Astrocyte (in vitro differentiated cells and primary cell): Measurements from ENCODE around the gene PCDHGB1.

Experiments
- EZH2 ChIP-seq: IDR thresholded peaks from 2 replicates; pipeline ENCODE4 v1.6.1; 2012; ENCODE audit warnings: mild to moderate bottlenecking, low read length, inconsistent platforms; ENCODE audit not compliant: insufficient read depth
- TF ChIP-seq, protein P1 (sequence below): IDR thresholded peaks from 2 replicates; pipeline ENCODE4 v1.5.1; 2011; ENCODE audit warnings: low read depth, mild to moderate bottlenecking, inconsistent platforms, low read length, moderate library complexity; ENCODE audit not compliant: insufficient read depth

DNA sequence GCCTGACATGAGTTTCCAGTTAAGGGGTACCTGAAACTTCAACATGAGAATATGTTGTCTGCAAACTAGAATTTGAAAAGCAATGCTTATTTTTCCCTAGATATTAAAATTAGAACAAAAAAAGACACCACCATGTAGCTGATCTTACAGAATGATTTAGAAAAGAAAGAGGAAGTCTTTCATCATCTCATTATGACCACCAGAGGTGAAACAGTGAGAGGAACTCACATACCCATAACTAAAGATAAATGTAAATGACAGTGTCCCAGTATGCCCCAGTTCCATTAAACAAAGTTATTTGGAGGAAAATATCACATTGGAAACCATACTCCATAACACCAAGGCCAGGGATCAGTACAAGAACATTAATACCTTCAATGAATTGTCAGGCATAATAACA lies 36.2 kb upstream of the PCDHGB1 start:
- TF ChIP-seq, protein P1, sequence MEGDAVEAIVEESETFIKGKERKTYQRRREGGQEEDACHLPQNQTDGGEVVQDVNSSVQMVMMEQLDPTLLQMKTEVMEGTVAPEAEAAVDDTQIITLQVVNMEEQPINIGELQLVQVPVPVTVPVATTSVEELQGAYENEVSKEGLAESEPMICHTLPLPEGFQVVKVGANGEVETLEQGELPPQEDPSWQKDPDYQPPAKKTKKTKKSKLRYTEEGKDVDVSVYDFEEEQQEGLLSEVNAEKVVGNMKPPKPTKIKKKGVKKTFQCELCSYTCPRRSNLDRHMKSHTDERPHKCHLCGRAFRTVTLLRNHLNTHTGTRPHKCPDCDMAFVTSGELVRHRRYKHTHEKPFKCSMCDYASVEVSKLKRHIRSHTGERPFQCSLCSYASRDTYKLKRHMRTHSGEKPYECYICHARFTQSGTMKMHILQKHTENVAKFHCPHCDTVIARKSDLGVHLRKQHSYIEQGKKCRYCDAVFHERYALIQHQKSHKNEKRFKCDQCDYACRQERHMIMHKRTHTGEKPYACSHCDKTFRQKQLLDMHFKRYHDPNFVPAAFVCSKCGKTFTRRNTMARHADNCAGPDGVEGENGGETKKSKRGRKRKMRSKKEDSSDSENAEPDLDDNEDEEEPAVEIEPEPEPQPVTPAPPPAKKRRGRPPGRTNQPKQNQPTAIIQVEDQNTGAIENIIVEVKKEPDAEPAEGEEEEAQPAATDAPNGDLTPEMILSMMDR, result no peak
- TF ChIP-seq EZH2, result no peak
